Endothelial cell of umbilical vein (primary cell): Measurements from ENCODE around the gene PAOX.

Experiments used
- CTCF ChIP-seq, 2 donors: IDR thresholded peaks; 1 replicate in 1 of 2; 2 replicates in 1 of 2; pipeline ENCODE4 v1.5.1; 2011; ENCODE audit warnings: low read length in 2 of 2, mild to moderate bottlenecking in 2 of 2, moderate library complexity in 2 of 2, control low read depth in 1 of 2, inconsistent platforms in 1 of 2, low read depth in 1 of 2; ENCODE audit not compliant: insufficient read depth in 1 of 2; ENCODE audit errors: extremely low read depth in 1 of 2
- POLR2A ChIP-seq: IDR thresholded peaks from 2 replicates; pipeline ENCODE4 v1.6.1; 2012; ENCODE audit warnings: low read depth, mild to moderate bottlenecking, control low read depth, low read length
- POLR2AphosphoS5 ChIP-seq: IDR thresholded peaks from 2 replicates; pipeline ENCODE4 v1.6.1; 2012; ENCODE audit warnings: low read depth, mild to moderate bottlenecking, control low read depth, low read length, moderate library complexity; ENCODE audit not compliant: insufficient read depth

GRCh38 chr10:133439517-133440461 is 60.7 kb downstream of the PAOX start:
- TF ChIP-seq CTCF (IDR thresholded peaks at IDR 0.05; ENCODE audit: extremely low read depth in 1 of 2, insufficient read depth in 1 of 2, low read depth in 1 of 2, low read length in 2 of 2) = no peak
- TF ChIP-seq POLR2A = no peak
- TF ChIP-seq POLR2AphosphoS5 = no peak
